ENCODE measurements around the gene CORO2A.
"Not testable (repeated sequence)": the region's sequence is repeated elsewhere in the genome, so short reads cannot be mapped to it uniquely, and the experiment has no call there.

The CORO2A gene

GRCh38 chr9:98080780-98081179 is 111.7 kb downstream of the CORO2A start:
- no peak for DNase-seq

GRCh38 chr9:98080326-98080725 is 112.1 kb downstream of the CORO2A start:
- no peak for DNase-seq

- DNase-seq: no peak
Observed at GRCh38 chr9:98078895-98079294, 113.5 kb downstream of the CORO2A start.

GRCh38 chr9:98076514-98076890 is 115.9 kb downstream of the CORO2A start:
- not testable (repeated sequence) for DNase-seq

GRCh38 chr9:98075332-98075805 is 117.1 kb downstream of the CORO2A start:
- DNase-seq: no peak

- DNase-seq: peak in 1 of 2 experiments; percentile 21
Observed at GRCh38 chr9:98074115-98074990, 118.1 kb downstream of the CORO2A start.

- no peak for DNase-seq
Observed at GRCh38 chr9:98071737-98072136, 120.7 kb downstream of the CORO2A start.

All from AML-193 (cell line).